ENCODE measurements around the gene CHRND. TPM values are rescaled to one million over a fixed set of nuclear protein-coding genes. Genes with fewer than 3 reads are reported as not detected.
A peak's percentile ranks its signal among the peaks of the same experiment; 100 is the strongest.

CHRND gene
- 0.10 TPM in 1 of 2 replicates, not detected in the other for total RNA-seq (2016; rRNA removed; fragmentation: Illumina TruSeq; extraction: Trizol)
- total RNA-seq (2016; cell fraction: cytosol; rRNA removed; fragmentation: Illumina TruSeq; extraction: Trizol; ENCODE audit: low read depth): not detected in 2 replicates
- not detected in 2 replicates for total RNA-seq (2016; cell fraction: insoluble cytoplasmic fraction; rRNA removed; fragmentation: Illumina TruSeq; extraction: Trizol)
- 0.07 and 0.25 TPM in 2 replicates for total RNA-seq (2016; cell fraction: membrane; rRNA removed; fragmentation: Illumina TruSeq; extraction: Trizol)
- total RNA-seq (2016; cell fraction: nucleus; rRNA removed; fragmentation: Illumina TruSeq; extraction: Trizol): not detected in 2 replicates
- 0.13 and 0.18 TPM in 2 replicates for polyA plus RNA-seq (2011; rRNA removed)
- polyA plus RNA-seq (2011; cell fraction: cytosol; rRNA removed): 0.08 and 0.14 TPM in 2 replicates
- 0.12 and 0.24 TPM in 2 replicates for polyA plus RNA-seq (2011; cell fraction: nucleus; rRNA removed)
- polyA plus RNA-seq (2012): 0.13 and 0.32 TPM in 2 replicates
- polyA plus RNA-seq (2016; cell fraction: cytosol; fragmentation: Illumina TruSeq; extraction: Trizol; ENCODE audit: low read depth): 0.10 and 0.12 TPM in 2 replicates
- polyA plus RNA-seq (2016; cell fraction: insoluble cytoplasmic fraction; fragmentation: Illumina TruSeq; extraction: Trizol; ENCODE audit: low read depth): not detected in 2 replicates
- polyA plus RNA-seq (2016; cell fraction: membrane; fragmentation: Illumina TruSeq; extraction: Trizol; ENCODE audit: low read depth): 0.11 and 0.52 TPM in 2 replicates
- 0.26 TPM in 1 of 2 replicates, not detected in the other for polyA plus RNA-seq (2016; cell fraction: nucleus; fragmentation: Illumina TruSeq; extraction: Trizol; ENCODE audit: insufficient read depth, low read depth)
- 0.28 TPM in 1 of 2 replicates, not detected in the other for polyA minus RNA-seq (2011; rRNA and poly(A)+ RNA removed; ENCODE audit: low replicate concordance)
- polyA minus RNA-seq (2011; cell fraction: cytosol; rRNA and poly(A)+ RNA removed): not detected in 2 replicates
- not detected in 2 replicates for polyA minus RNA-seq (2011; cell fraction: nucleus; rRNA and poly(A)+ RNA removed)
- Bru-seq, nascent RNA: percentile 12 among the genes with signal in this experiment
- BruChase-seq, experiment 1, labeled RNA remaining after a 6-hour chase: percentile 9 among the genes with signal in this experiment
- percentile 8 among the genes with signal in this experiment for BruChase-seq, experiment 2, labeled RNA remaining after a 2-hour chase
- long read RNA-seq, experiment 1, partial matches to known transcripts: 0 of 2 reads
- long read RNA-seq, experiment 1, other reads (novel, unspliced or antisense): 1 of 2 reads
- long read RNA-seq, experiment 2: 0 reads

- DNase-seq (ENCODE audit: low spot score): peak; percentile 23
- intact Hi-C loops (cut with micrococcal nuclease; ENCODE audit: unreplicated experiment): loop anchor here (10.0 kb wide), 1 partner anchor 621 kb away; no protein-coding TSS in a partner anchor
- Histone ChIP-seq H3K27me3 (ENCODE audit: control insufficient read depth in 1 of 2, insufficient read depth in 2 of 2, low read length in 2 of 2) (peaks cover 32 to 88% of the 10 kb centered on the region in 2 experiments), H3K4me1 (ENCODE audit: insufficient read depth, low read length) (peaks cover 37% of the 10 kb centered on the region), H3K4me2 (ENCODE audit: low read depth, low read length) (peak within 1 kb of the TSS; percentile 71), H3K9me3 (ENCODE audit: low read length) (no peaks in the 10 kb centered on the region), H3K27ac (ENCODE audit: extremely low read length, insufficient read depth, low read length) (no peak within 1 kb of the TSS), H3K36me3 (replicated peaks in 1 of 2; ENCODE audit: control insufficient read depth in 1 of 2, insufficient read depth in 2 of 2, low read length in 2 of 2) (no peaks in the 10 kb centered on the region), H2AFZ (ENCODE audit: low read length) (no peak within 1 kb of the TSS), H3K4me3 (replicated peaks in 1 of 3; ENCODE audit: insufficient read depth in 1 of 3, low read depth in 2 of 3, low read length in 3 of 3) (peak within 1 kb of the TSS in 1 of 3 experiments; percentile 58; a peak in 1 of 6 replicates), H3K9ac (ENCODE audit: insufficient read depth, low read depth, low read length) (no peak within 1 kb of the TSS), H4K20me1 (ENCODE audit: insufficient read depth, low read length) (no peaks in the 10 kb centered on the region), H3K79me2 (ENCODE audit: insufficient read depth, low read length) (no peaks in the 10 kb centered on the region)
- ChIA-PET POLR2A (interaction anchor here (1.6 kb wide), 1 partner anchor 25 kb away, joined by 3 read pairs; the partner anchor contains the start of genes EIF4E2 and TIGD1), CTCF (ENCODE audit: low intra/inter-chr PET ratio, low total read pairs) (no interaction called here)
- ATAC-seq: peak; percentile 2; the same call in 1 of the 3 replicates
- no peak for FAIRE-seq
- no TSS peak for BruUV-seq (replicated peaks)
- WGBS (ENCODE audit: low lambda C conversion rate): 6% methylated on average over 15 of the region's 18 CpGs
- in situ Hi-C loops (cut with HindIII; ENCODE audit: extremely low pct_ligation_motif_present, low pct_unique_long_range_greater_than_20kb): no loop called here
- TF ChIP-seq ZNF225 (CRISPR knock-in tag; IDR thresholded peaks at IDR 0.05) (no peak), DRAP1 (CRISPR knock-in tag; IDR thresholded peaks at IDR 0.05) (no peak), REXO4 (CRISPR knock-in tag; IDR thresholded peaks at IDR 0.05; ENCODE audit: borderline replicate concordance) (no peak), ZNF777 (CRISPR knock-in tag; IDR thresholded peaks at IDR 0.05) (no peak), ZNF317 (CRISPR knock-in tag; IDR thresholded peaks at IDR 0.05) (no peak), ZNF670 (CRISPR knock-in tag; IDR thresholded peaks at IDR 0.05; ENCODE audit: borderline replicate concordance) (0 out of 2 replicates have a peak, but pooled peaks have one; percentile 46), ARID4A (CRISPR knock-in tag; IDR thresholded peaks at IDR 0.05; ENCODE audit: borderline replicate concordance) (no peak), MEF2D (CRISPR knock-in tag; IDR thresholded peaks at IDR 0.05) (no peak), ZNF496 (CRISPR knock-in tag; IDR thresholded peaks at IDR 0.05; ENCODE audit: insufficient replicate concordance) (no peak), SP5 (CRISPR knock-in tag; IDR thresholded peaks at IDR 0.05; ENCODE audit: borderline replicate concordance, low read depth) (peak; percentile 39; the same call in 1 of the 2 replicates), TFAP4 (IDR thresholded peaks at IDR 0.05; ENCODE audit: borderline replicate concordance, low read depth) (peak; percentile 21; the same call in 1 of the 2 replicates)
Measured at GRCh38 chr2:232525791-232526371, at the start of gene CHRND. Gene CHRND, plus strand, starts transcription at chr2:232526160. Its CDS starts 56 bp downstream, at chr2:232526216.
